Duodenal mucosa (tissue), 2 donors: ENCODE results near the gene SMIM3.
"Not testable (repeated sequence)": the region's sequence is repeated elsewhere in the genome, so short reads cannot be mapped to it uniquely, and the experiment has no call there.

Source experiments
- H3K27ac ChIP-seq: one replicate; pipeline ENCODE4 v1.7.0; 2013; ENCODE audit warnings: low read depth, low read length
- H3K27me3 ChIP-seq, 2 donors: one replicate each; pipeline ENCODE4 v1.7.0; 2013; ENCODE audit warnings: low read length in 2 of 2, control low read depth in 1 of 2; ENCODE audit not compliant: insufficient read depth in 2 of 2, control insufficient read depth in 1 of 2
- H3K36me3 ChIP-seq, 2 donors: one replicate each; pipeline ENCODE4 v1.7.0; 2013; ENCODE audit warnings: low read length in 2 of 2, control low read depth in 1 of 2; ENCODE audit not compliant: insufficient read depth in 2 of 2, control insufficient read depth in 1 of 2
- H3K4me1 ChIP-seq, 2 donors: one replicate each; pipeline ENCODE4 v1.7.0; 2013; ENCODE audit warnings: low read length in 2 of 2, control low read depth in 1 of 2; ENCODE audit not compliant: insufficient read depth in 2 of 2, control insufficient read depth in 1 of 2
- H3K4me3 ChIP-seq, 2 donors: one replicate each; pipeline ENCODE4 v1.7.0; 2013; ENCODE audit warnings: low read length in 2 of 2, low read depth in 1 of 2
- H3K9ac ChIP-seq, 2 donors: one replicate each; pipeline ENCODE4 v1.7.0; 2013; ENCODE audit warnings: low read length in 2 of 2, low read depth in 1 of 2
- H3K9me3 ChIP-seq, 2 donors: one replicate each; pipeline ENCODE4 v1.7.0; 2013; ENCODE audit warnings: low read length in 2 of 2, control low read depth in 1 of 2; ENCODE audit not compliant: control insufficient read depth in 1 of 2

Gene SMIM3

DNA sequence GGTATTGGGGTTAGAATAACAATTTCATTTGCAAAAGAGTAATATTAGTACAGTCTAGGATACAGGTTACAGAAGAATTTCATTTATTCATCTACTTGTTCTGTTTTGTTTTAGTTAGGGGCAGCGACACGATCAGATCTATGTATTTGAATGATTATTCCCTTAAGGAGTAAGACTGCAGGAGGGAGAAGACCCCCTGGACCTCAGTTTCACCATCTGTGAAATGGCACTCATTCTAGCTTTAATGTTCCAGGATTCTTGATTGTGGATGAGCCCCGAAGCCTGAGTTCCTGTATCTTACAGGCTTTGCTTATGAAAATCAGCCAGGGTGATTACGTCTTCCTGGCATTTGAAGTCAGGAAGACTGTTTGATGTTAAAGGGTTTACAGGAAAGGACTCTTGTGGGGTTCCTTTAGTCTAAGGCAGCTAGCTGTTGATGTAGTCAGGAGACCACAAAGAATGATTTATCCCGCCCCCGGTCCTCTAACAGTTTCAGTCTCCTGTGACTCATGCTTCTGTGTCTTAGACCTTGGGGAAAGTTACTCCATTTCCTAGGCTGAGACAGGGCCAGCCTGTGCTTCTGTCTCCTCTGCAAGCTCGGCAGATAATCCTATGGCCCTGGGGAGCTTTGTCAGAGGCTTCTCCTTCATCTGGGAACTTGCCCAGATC, 11.5 kb downstream of the SMIM3 start:
- Histone ChIP-seq H3K4me3 (no peak overlapping the region), H3K9ac (no peak overlapping the region), H3K27ac (peak overlapping the region; percentile 48), H3K27me3 (peaks cover 0 to 4% of the 10 kb centered on the region in 2 donors), H3K9me3 (no peaks in the 10 kb centered on the region), H3K36me3 (no peaks in the 10 kb centered on the region), H3K4me1 (peaks cover 26 to 34% of the 10 kb centered on the region in 2 donors)

DNA sequence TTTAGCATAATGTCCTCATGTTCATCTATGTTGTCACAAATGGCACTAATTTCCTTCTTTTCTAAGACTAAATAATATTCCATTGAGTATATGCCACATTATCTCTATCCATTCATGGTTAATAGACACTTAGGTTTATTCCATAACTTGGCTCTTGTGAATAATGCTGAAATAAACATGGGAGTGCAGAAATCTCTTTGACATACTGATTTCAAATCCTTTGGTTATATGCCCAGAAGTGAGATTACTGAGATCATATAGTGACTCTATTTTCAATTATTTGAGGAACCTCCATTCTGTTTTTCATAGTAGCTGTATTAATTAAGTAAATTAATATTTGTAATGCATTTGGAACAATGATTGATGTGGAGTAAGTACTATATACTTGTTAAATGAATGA, 13.0 kb downstream of the SMIM3 start:
- H3K36me3 ChIP-seq: peaks cover 0 to 8% of the 10 kb centered on the region in 2 donors
- no peak overlapping the region for H3K27ac ChIP-seq
- H3K27me3 ChIP-seq: peaks cover 0 to 4% of the 10 kb centered on the region in 2 donors
- H3K4me3 ChIP-seq: no peak overlapping the region
- peaks cover 24 to 32% of the 10 kb centered on the region in 2 donors for H3K4me1 ChIP-seq
- no peak overlapping the region for H3K9ac ChIP-seq
- no peaks in the 10 kb centered on the region for H3K9me3 ChIP-seq

DNA sequence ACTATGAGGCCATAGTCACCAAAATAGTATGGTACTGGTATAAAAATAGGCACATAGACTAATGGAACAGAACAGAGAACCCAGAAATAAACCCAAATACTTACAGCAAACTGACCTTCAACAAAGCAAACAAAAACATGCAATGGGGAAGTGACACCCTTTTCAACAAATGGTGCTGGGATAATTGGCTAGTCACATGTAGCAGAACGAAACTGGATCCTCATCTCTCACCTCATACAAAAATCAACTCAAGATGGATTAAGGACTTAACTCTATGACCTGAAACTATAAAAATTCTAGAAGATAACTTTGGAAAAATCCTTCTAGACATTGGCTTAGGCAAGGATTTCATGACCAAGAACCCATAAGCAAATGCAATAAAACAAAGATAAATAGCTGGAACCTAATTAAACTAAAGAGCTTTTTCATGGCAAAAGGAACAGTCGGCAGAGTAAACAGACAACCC, 14.9 kb downstream of the SMIM3 start:
- H3K27me3 ChIP-seq, H3K9ac ChIP-seq, H3K36me3 ChIP-seq, H3K9me3 ChIP-seq, H3K27ac ChIP-seq, H3K4me3 ChIP-seq: not testable (repeated sequence)
- H3K4me1 ChIP-seq: peaks cover 20 to 22% of the 10 kb centered on the region in 2 donors

DNA sequence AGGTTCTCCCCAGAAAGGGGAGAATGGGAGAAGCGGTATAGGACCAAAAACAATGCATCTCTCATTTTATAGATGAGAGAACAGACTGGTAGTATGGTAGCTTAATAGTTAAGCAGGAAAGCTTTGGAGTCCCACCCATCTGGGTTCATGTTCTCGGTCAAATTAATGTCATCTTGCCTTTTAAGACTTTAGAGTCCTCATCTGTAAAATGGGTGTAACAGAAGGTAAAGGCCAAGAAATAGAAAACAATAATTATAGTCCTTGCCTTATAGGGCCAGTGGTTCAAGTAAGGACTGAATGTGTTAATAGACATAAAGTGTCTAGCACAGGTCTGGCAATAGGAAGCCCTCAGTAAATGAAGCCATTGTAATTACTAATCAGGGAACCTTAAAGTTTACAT, 16.4 kb downstream of the SMIM3 start:
- H3K27ac ChIP-seq: no peak overlapping the region
- H3K9me3 ChIP-seq: no peaks in the 10 kb centered on the region
- no peak overlapping the region for H3K4me3 ChIP-seq
- H3K4me1 ChIP-seq: peaks cover 6 to 7% of the 10 kb centered on the region in 2 donors
- peaks cover 0 to 4% of the 10 kb centered on the region in 2 donors for H3K27me3 ChIP-seq
- peaks cover 0 to 8% of the 10 kb centered on the region in 2 donors for H3K36me3 ChIP-seq
- no peak overlapping the region for H3K9ac ChIP-seq

DNA sequence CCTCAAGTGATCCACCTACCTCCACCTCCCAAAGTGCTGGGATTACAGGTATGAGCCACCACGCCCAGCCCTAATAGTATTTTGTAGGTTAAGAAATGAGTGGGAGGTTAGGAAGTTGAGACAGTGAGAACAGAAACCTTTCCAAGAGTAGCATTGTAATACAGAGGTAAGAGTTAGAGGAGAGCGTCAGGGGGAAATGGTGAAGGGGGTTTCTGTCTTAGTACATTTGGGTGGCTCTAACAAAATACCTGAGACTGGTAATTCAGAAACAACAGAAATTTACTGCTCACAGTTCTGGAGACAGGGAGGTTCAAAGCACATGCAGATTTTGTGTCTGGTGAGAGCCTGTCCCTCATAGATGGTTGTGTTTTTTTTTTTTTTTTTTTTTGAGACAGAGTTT, 18.8 kb downstream of the SMIM3 start:
- Histone ChIP-seq H3K9me3 (no peaks in the 10 kb centered on the region), H3K4me1 (peaks cover 8 to 11% of the 10 kb centered on the region in 2 donors), H3K36me3 (peaks cover 0 to 8% of the 10 kb centered on the region in 2 donors), H3K27me3 (no peaks in the 10 kb centered on the region), H3K4me3 (no peak overlapping the region), H3K27ac (no peak overlapping the region), H3K9ac (no peak overlapping the region)

DNA sequence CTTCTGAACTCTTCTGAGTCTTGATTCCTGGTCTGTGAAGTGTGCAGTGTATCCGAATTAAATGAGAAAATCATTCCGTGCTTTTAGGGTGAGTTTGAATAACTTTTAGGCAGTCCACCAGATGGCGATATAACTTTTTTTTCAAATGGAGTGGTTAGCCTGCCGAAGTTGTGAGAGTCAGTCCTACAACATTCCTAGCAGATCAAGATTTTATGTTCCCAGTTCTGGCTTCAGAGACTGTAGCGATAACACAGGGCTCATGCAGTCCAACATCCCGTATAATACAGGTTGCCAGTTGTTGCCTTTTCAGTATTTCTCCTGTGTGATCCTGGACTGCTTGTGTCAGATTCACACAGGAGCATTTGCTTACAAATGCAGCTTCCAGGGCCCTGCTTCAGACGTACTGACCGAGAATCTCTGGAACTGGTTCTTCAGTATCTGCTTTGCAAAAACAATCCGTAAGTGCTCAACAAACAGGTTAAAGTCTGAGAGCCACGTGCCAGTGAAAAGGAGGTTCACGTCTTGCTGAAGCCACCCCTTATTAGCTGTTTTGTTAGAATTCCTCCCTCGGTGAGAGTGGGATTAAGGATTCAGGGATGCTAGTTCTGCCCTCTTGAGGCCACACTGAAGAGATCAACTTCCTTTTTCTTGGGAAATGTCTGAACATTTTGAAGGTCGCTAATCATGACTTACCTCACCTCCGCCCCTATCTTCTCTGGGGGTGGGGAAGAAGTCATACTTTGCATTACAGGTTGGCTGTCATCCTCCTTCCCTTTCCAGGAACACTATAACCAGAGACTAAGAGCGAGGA, 22.8 kb downstream of the SMIM3 start:
- Histone ChIP-seq H3K9me3 (no peaks in the 10 kb centered on the region), H3K9ac (peak overlapping the region; percentile 25 to 44), H3K27ac (no peak overlapping the region), H3K4me1 (peaks cover 8 to 11% of the 10 kb centered on the region in 2 donors), H3K36me3 (no peaks in the 10 kb centered on the region), H3K27me3 (no peaks in the 10 kb centered on the region), H3K4me3 (peak overlapping the region; percentile 61 to 68)

DNA sequence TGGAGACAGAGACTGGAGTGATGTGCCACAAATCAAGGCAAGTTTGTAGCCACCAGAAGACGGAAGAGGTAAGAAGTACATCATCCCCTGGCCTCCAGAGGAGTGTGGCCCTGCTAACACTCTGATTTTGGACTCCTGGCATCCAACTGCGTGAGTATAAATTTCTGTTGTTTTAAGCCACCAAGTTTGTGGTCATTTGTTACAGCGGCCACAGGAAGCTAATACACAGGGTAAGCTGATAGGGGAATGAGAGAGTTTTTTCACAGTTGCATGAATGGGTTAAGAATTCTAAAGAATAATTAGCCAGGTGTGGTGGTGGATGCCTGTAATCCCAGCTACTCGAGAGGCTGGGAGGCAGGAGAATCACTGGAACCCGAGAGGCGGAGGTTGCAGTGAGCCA, 25.8 kb downstream of the SMIM3 start:
- Histone ChIP-seq H3K9me3 (no peaks in the 10 kb centered on the region), H3K9ac (no peak overlapping the region), H3K4me3 (no peak overlapping the region), H3K27ac (no peak overlapping the region), H3K36me3 (no peaks in the 10 kb centered on the region), H3K27me3 (no peaks in the 10 kb centered on the region), H3K4me1 (peaks cover 8 to 11% of the 10 kb centered on the region in 2 donors)

DNA sequence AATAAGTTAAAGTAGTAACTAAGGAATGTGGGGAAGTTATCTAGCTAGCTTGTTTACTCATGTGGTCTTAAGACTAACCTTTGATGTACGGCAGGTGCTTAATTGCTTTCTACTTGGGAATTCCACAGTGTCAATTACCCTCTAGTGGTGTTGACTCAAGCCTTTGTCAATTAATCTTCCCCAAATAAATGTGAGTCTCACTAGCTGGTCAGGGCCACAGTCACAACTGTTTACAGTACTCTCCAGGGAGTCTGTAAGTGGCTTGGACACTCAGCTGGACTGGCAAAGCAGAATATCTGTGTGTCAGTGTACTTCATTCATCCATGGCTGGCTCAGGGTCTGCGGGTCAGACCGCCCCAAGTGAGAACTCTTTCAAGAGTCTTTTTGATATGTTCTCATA, 30.8 kb downstream of the SMIM3 start:
- no peaks in the 10 kb centered on the region for H3K36me3 ChIP-seq
- H3K27me3 ChIP-seq: no peaks in the 10 kb centered on the region
- no peak overlapping the region for H3K9ac ChIP-seq
- no peak overlapping the region for H3K4me3 ChIP-seq
- no peak overlapping the region for H3K27ac ChIP-seq
- H3K4me1 ChIP-seq: no peaks in the 10 kb centered on the region
- H3K9me3 ChIP-seq: no peaks in the 10 kb centered on the region

DNA sequence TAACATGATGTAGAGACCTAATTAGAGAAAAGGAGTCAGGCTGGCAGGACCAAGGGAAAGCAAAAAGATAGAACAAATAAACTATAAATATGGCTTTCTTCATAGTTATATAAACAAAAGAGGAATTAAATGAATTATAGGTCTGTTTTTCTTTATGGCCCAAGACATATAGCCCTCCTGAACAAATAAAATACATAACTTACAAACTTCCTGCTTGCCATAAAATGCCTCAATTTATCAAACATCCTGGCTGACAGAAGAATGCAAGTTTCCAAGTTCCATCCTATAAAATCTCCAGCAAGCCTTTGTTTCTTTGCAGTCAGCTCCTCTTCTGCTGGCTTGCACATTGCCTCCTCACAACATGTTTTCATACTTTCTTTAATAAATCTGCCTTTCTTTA, 36.5 kb downstream of the SMIM3 start:
- Histone ChIP-seq H3K9ac (no peak overlapping the region), H3K27me3 (no peaks in the 10 kb centered on the region), H3K9me3 (peaks cover 0 to 5% of the 10 kb centered on the region in 2 donors), H3K27ac (no peak overlapping the region), H3K4me3 (no peak overlapping the region), H3K36me3 (no peaks in the 10 kb centered on the region), H3K4me1 (no peaks in the 10 kb centered on the region)

DNA sequence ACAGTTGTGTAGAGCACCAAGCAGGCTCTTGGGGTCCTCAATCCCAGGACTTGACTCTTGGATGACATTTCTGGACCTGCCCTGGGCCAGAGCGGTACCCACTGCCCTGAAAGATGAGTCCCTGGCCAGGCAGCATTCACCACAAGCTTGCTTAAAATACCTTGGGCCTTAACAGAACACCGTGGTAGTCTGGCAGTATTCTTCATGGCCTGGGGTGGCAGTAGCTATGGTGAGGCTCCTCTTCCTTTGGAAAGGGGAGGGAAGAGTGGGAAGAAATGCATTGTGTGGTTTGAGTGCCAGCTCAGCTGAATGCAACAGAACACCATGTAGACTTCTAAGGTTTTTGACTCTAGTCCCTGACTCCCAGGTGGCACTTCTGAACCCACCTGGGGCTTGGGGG, 38.4 kb downstream of the SMIM3 start:
- Histone ChIP-seq H3K4me1 (no peaks in the 10 kb centered on the region), H3K4me3 (no peak overlapping the region), H3K36me3 (no peaks in the 10 kb centered on the region), H3K9me3 (peaks cover 0 to 5% of the 10 kb centered on the region in 2 donors), H3K27ac (no peak overlapping the region), H3K27me3 (no peaks in the 10 kb centered on the region), H3K9ac (no peak overlapping the region)
